ENCODE results near the gene PCP4.

PCP4 gene

GRCh38 chr21:39976800-39977199, 109.6 kb downstream of the PCP4 start:
- no peak for DNase-seq

Data from NCI-H2081 treated with DMSO at 0.1 percent for 48 hours (cell line).